IgD-negative memory B cell (primary cell): ENCODE data around the gene SPEM1. TPM values are rescaled to one million over a fixed set of nuclear protein-coding genes. Genes with fewer than 3 reads are reported as not detected.

Experiments used
- polyA plus RNA-seq: library from polyadenylated mRNA; unstranded; fragments of 300-500 nt; fragmentation: Illumina TruSeq; gene quantifications from one replicate; pipeline ENCODE4 v1.2.3, GENCODE V29; 2021

The SPEM1 gene
- polyA plus RNA-seq, 1 donor from 2014 or later, result not detected

Other genes starting within 250 kb of the SPEM1 start
- gene ASGR1, start 241.0 kb upstream of the SPEM1 start, polyA plus RNA-seq, result 0.50 TPM
- gene DLG4, start 200.5 kb upstream of the SPEM1 start, polyA plus RNA-seq, result 0.38 TPM
- gene ACADVL, start 200.4 kb upstream of the SPEM1 start, polyA plus RNA-seq, result 88.6 TPM
- gene DVL2, start 185.8 kb upstream of the SPEM1 start, polyA plus RNA-seq, result 32.3 TPM
- gene PHF23, start 180.9 kb upstream of the SPEM1 start, polyA plus RNA-seq, result 38.2 TPM
- 1,138 TPM for gene GABARAP, start 177.9 kb upstream of the SPEM1 start, polyA plus RNA-seq
- 48.7 TPM for gene CTDNEP1, start 168.6 kb upstream of the SPEM1 start, polyA plus RNA-seq
- gene ELP5, start 168.1 kb upstream of the SPEM1 start, polyA plus RNA-seq, result 86.8 TPM
- gene CLDN7, start 157.8 kb upstream of the SPEM1 start, polyA plus RNA-seq, result 1.2 TPM
- gene SLC2A4, start 138.6 kb upstream of the SPEM1 start, polyA plus RNA-seq, result not detected
- gene YBX2, start 125.7 kb upstream of the SPEM1 start, polyA plus RNA-seq, result not detected
- 221 TPM for gene EIF5A, start 112.7 kb upstream of the SPEM1 start, polyA plus RNA-seq
- 128 TPM for gene GPS2, start 105.0 kb upstream of the SPEM1 start, polyA plus RNA-seq
- gene NEURL4, start 91.0 kb upstream of the SPEM1 start, polyA plus RNA-seq, result 1.7 TPM
- 251 TPM for gene ACAP1, start 83.8 kb upstream of the SPEM1 start, polyA plus RNA-seq
- gene KCTD11, start 68.2 kb upstream of the SPEM1 start, polyA plus RNA-seq, result 6.8 TPM
- gene TMEM95, start 65.2 kb upstream of the SPEM1 start, polyA plus RNA-seq, result not detected
- gene TNK1, start 39.2 kb upstream of the SPEM1 start, polyA plus RNA-seq, result 4.4 TPM
- 113 TPM for gene PLSCR3, start 25.8 kb upstream of the SPEM1 start, polyA plus RNA-seq
- 84.7 TPM for gene TMEM256, start 16.2 kb upstream of the SPEM1 start, polyA plus RNA-seq
- not detected for gene NLGN2, start 12.5 kb upstream of the SPEM1 start, polyA plus RNA-seq
- not detected for gene SPEM2, start 5.3 kb downstream of the SPEM1 start, polyA plus RNA-seq
- not detected for gene SPEM3, start 8.5 kb downstream of the SPEM1 start, polyA plus RNA-seq
- gene TMEM102, start 15.1 kb downstream of the SPEM1 start, polyA plus RNA-seq, result 25.5 TPM
- gene FGF11, start 19.2 kb downstream of the SPEM1 start, polyA plus RNA-seq, result not detected
- 13.8 TPM for gene CHRNB1, start 24.7 kb downstream of the SPEM1 start, polyA plus RNA-seq
- gene ZBTB4, start 59.3 kb downstream of the SPEM1 start, polyA plus RNA-seq, result 15.9 TPM
- not detected for gene SLC35G6, start 61.1 kb downstream of the SPEM1 start, polyA plus RNA-seq
- 55.7 TPM for gene POLR2A, start 64.0 kb downstream of the SPEM1 start, polyA plus RNA-seq
- 45.1 TPM for gene TNFSF12, start 128.7 kb downstream of the SPEM1 start, polyA plus RNA-seq
- 5.1 TPM for gene TNFSF13, start 138.4 kb downstream of the SPEM1 start, polyA plus RNA-seq
- gene SENP3, start 141.6 kb downstream of the SPEM1 start, polyA plus RNA-seq, result 19.0 TPM
- 26.9 TPM for gene CD68, start 159.3 kb downstream of the SPEM1 start, polyA plus RNA-seq
- 37.9 TPM for gene MPDU1, start 163.5 kb downstream of the SPEM1 start, polyA plus RNA-seq
- gene SOX15, start 169.8 kb downstream of the SPEM1 start, polyA plus RNA-seq, result not detected
- gene FXR2, start 194.6 kb downstream of the SPEM1 start, polyA plus RNA-seq, result 20.0 TPM
- gene SAT2, start 207.5 kb downstream of the SPEM1 start, polyA plus RNA-seq, result 37.7 TPM
- not detected for gene SHBG, start 209.8 kb downstream of the SPEM1 start, polyA plus RNA-seq
- not detected for gene ATP1B2, start 230.6 kb downstream of the SPEM1 start, polyA plus RNA-seq